Measurements from ENCODE around the gene NFIA. TPM values are rescaled to one million over a fixed set of nuclear protein-coding genes. Genes with fewer than 3 reads are reported as not detected.
A peak's percentile ranks its signal among the peaks of the same experiment; 100 is the strongest.
"Not testable (repeated sequence)": the region's sequence is repeated elsewhere in the genome, so short reads cannot be mapped to it uniquely, and the experiment has no call there.

Gene NFIA
- polyA plus RNA-seq, 3 donors, result 3.9 to 25.9 (median 18.2) TPM

- H3K27ac ChIP-seq (ENCODE audit: low read depth, low read length), result no peak overlapping the region
- WGBS, 3 donors, result 94 to 98% (median 96%) methylated on average over 2 of the region's 2 CpGs
Observed at GRCh38 chr1:61117283-61117682, 34.9 kb downstream of the NFIA start.

- no peak overlapping the region for H3K27ac ChIP-seq (ENCODE audit: low read depth, low read length)
- WGBS, 3 donors, result 46 to 54% (median 50%) methylated on average over 3 of the region's 3 CpGs
Observed at GRCh38 chr1:61119085-61119484, 36.7 kb downstream of the NFIA start.

GRCh38 chr1:61120246-61120840 is 38.0 kb downstream of the NFIA start:
- 39 to 42% (median 39%) methylated on average over 5 of the region's 5 CpGs for WGBS, 3 donors
- no peak overlapping the region for H3K27ac ChIP-seq (ENCODE audit: low read depth, low read length)

- no peak overlapping the region for H3K27ac ChIP-seq (ENCODE audit: low read depth, low read length)
- WGBS, 3 donors, result 32 to 40% (median 39%) methylated on average over 2 of the region's 2 CpGs
Observed at GRCh38 chr1:61120998-61121397, 38.6 kb downstream of the NFIA start.

GRCh38 chr1:61121631-61122030 is 39.3 kb downstream of the NFIA start:
- H3K27ac ChIP-seq (ENCODE audit: low read depth, low read length), result no peak overlapping the region

- H3K27ac ChIP-seq (ENCODE audit: low read depth, low read length), result no peak overlapping the region
- 86 to 91% (median 87%) methylated on average over 2 of the region's 2 CpGs for WGBS, 3 donors
Observed at GRCh38 chr1:61122389-61122788, 40.0 kb downstream of the NFIA start.

GRCh38 chr1:61123326-61123725 is 41.0 kb downstream of the NFIA start:
- H3K27ac ChIP-seq (ENCODE audit: low read depth, low read length), result no peak overlapping the region
- 86 to 99% (median 98%) methylated on average over 2 of the region's 2 CpGs for WGBS, 3 donors

- H3K27ac ChIP-seq (ENCODE audit: low read depth, low read length), result no peak overlapping the region
- 73 to 84% (median 79%) methylated on average over 2 of the region's 2 CpGs for WGBS, 3 donors
Observed at GRCh38 chr1:61124078-61124477, 41.7 kb downstream of the NFIA start.

- 68 to 92% (median 83%) methylated on average over 3 of the region's 3 CpGs for WGBS, 3 donors
Observed at GRCh38 chr1:61124696-61125095, 42.3 kb downstream of the NFIA start.

GRCh38 chr1:61125263-61125662 is 42.9 kb downstream of the NFIA start:
- 36 to 63% (median 50%) methylated on average over 7 of the region's 7 CpGs for WGBS, 3 donors
- H3K27ac ChIP-seq (ENCODE audit: low read depth, low read length), result peak overlapping the region; percentile 33

More at GRCh38 chr1:61124696-61125095, 42.3 kb downstream of the NFIA start:
- H3K27ac ChIP-seq (ENCODE audit: low read depth, low read length), result no peak overlapping the region

- H3K27ac ChIP-seq (ENCODE audit: low read depth, low read length), result no peak overlapping the region
- WGBS, 3 donors, result 65 to 66% (median 65%) methylated on average over 3 of the region's 3 CpGs
Observed at GRCh38 chr1:61125895-61126294, 43.5 kb downstream of the NFIA start.

- 96 to 98% (median 97%) methylated on average over 12 of the region's 12 CpGs for WGBS, 3 donors
Observed at GRCh38 chr1:61126843-61127242, 44.5 kb downstream of the NFIA start.

GRCh38 chr1:61130338-61131000 is 48.1 kb downstream of the NFIA start:
- H3K27ac ChIP-seq (ENCODE audit: low read depth, low read length), result no peak overlapping the region
- WGBS, 3 donors, result 78 to 93% (median 93%) methylated on average over 6 of the region's 6 CpGs

More at GRCh38 chr1:61126843-61127242, 44.5 kb downstream of the NFIA start:
- not testable (repeated sequence) for H3K27ac ChIP-seq (ENCODE audit: low read depth, low read length)

GRCh38 chr1:61131248-61131647 is 48.9 kb downstream of the NFIA start:
- no peak overlapping the region for H3K27ac ChIP-seq (ENCODE audit: low read depth, low read length)

GRCh38 chr1:61131716-61132115 is 49.4 kb downstream of the NFIA start:
- H3K27ac ChIP-seq (ENCODE audit: low read depth, low read length), result no peak overlapping the region

- 18 to 52% (median 22%) methylated on average over 5 of the region's 5 CpGs for WGBS, 3 donors
- no peak overlapping the region for H3K27ac ChIP-seq (ENCODE audit: low read depth, low read length)
Observed at GRCh38 chr1:61132176-61132638, 49.8 kb downstream of the NFIA start.

GRCh38 chr1:61132645-61133334 is 50.4 kb downstream of the NFIA start:
- 22 to 47% (median 25%) methylated on average over 6 of the region's 6 CpGs for WGBS, 3 donors
- no peak overlapping the region for H3K27ac ChIP-seq (ENCODE audit: low read depth, low read length)

- WGBS, 3 donors, result 95 to 100% (median 96%) methylated on average over 4 of the region's 4 CpGs
- no peak overlapping the region for H3K27ac ChIP-seq (ENCODE audit: low read depth, low read length)
Observed at GRCh38 chr1:61133335-61134019, 51.1 kb downstream of the NFIA start.

- no peak overlapping the region for H3K27ac ChIP-seq (ENCODE audit: low read depth, low read length)
- WGBS, 3 donors, result 96 to 98% (median 98%) methylated on average over 3 of the region's 3 CpGs
Observed at GRCh38 chr1:61135291-61135690, 52.9 kb downstream of the NFIA start.

Measured in adipose tissue (tissue), 3 donors.